GM20000 (cell line): Measurements from ENCODE around the gene TRAPPC3L.

Source experiments
- DNase-seq: peaks from one replicate; pipeline ENCODE4 v3.0.0; 2012; ENCODE audit warnings: low spot score
- TF ChIP-seq, protein P1 (sequence below): IDR thresholded peaks from 2 replicates; pipeline ENCODE4 v1.5.1; 2012; ENCODE audit warnings: mild to moderate bottlenecking, control low read depth; ENCODE audit errors: extremely low read depth, missing control alignments

The TRAPPC3L gene

DNA sequence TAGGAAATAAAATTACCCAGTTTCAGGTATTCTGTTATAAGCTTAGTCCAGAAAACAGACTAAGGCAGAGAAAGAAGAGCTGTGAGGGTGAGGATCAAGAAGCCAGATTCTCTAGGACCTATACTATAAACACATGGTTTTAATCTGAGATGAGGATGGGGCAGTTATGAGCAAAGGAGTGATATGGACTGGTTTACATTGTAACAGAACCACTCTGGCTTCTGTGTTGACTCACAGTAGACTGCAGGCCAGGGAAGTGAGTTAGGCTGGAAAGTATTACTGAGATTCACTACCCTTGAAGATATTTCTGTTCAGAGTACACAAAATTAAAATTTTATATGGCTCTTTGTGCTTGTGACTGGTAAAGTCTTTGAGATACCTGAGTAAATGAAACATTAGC lies 22.6 kb upstream of the TRAPPC3L start:
- TF ChIP-seq, protein P1, sequence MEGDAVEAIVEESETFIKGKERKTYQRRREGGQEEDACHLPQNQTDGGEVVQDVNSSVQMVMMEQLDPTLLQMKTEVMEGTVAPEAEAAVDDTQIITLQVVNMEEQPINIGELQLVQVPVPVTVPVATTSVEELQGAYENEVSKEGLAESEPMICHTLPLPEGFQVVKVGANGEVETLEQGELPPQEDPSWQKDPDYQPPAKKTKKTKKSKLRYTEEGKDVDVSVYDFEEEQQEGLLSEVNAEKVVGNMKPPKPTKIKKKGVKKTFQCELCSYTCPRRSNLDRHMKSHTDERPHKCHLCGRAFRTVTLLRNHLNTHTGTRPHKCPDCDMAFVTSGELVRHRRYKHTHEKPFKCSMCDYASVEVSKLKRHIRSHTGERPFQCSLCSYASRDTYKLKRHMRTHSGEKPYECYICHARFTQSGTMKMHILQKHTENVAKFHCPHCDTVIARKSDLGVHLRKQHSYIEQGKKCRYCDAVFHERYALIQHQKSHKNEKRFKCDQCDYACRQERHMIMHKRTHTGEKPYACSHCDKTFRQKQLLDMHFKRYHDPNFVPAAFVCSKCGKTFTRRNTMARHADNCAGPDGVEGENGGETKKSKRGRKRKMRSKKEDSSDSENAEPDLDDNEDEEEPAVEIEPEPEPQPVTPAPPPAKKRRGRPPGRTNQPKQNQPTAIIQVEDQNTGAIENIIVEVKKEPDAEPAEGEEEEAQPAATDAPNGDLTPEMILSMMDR: no peak
- no peak for DNase-seq

DNA sequence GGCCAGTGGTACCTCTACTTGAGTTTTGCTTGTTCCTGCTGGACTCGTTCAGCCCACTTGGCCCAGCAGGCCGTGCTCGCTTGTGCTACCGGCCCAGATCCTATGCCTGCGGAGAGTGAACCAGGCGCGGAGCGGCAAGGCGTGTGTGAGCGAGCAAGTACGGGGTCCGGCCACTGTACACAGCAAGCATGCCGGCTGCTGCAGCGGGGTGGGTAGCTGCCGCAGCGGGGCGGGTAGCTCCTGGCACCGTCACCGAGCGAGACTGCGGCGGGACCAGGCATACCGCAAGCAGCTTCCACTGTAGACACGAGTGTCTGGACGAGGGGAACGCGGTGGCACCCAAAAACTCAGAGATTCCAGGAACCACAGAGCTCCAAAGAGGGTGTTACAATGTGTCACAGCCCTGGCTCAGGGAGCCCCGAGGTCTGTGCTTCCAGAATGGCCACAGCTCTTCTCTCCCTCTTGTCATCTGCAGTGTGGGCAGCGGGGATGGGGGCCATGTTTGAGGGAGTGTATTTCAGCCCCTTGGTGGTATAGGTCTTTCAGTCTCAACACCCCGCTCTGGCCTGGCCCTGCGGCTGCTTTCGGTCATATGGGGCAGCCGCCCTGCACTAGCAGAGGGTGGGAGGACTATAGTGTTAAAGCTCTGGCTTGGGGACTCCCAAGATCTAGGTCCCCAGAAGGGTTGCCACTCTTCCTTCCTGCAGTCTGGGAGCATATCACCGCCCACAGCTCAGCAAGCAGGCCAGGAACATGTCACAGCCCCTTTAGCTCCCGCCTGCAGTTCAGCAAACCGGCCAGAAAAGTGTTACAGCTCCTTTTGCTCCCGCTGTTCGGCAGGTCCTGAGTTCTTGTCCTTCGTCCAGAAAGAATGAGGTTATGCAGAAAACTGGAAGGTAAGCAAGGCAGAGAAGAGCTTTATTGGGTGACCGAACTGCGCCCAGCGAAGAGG lies 19.7 kb upstream of the TRAPPC3L start:
- TF ChIP-seq, protein P1: no peak
- no peak for DNase-seq

DNA sequence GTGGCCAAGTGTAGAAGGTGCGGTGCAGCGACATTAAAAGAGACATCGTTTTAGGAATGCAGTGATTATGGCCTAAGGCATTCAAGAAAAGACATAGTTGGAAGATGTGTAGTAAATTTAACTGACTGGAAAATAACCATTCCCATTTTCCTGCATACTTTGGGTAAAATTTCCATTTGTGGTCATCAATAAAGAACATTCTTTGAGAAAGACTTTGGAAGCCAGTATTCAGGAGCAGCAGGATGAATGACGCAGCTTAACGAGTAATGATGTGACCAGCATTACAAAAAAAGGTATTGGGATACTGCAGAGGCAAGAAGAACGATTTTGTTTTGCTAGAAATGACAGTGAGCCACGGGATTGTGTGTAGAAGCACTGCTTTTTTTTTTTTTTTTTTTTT lies 18.8 kb upstream of the TRAPPC3L start:
- TF ChIP-seq, protein P1: no peak
- no peak for DNase-seq

DNA sequence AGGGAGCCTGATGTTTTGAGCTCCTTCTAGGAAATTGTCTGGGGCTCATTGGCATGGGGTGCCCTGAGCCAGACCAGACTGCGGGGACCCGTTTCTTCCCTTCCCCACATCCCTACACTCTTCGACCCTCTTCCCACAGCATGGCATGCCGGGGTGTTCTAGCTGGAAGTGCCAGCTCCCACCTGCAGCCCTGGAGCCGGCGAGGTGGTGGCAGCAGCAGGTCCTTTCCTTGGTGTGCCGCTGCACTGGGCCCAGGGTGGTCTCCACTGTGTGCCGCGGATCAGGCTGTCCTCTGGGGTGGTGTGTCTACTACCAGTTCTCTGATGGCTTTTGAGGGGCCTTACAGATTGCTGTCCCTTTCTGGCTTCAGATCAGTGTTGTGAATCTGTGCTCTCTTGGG lies 18.3 kb upstream of the TRAPPC3L start:
- DNase-seq: no peak
- TF ChIP-seq, protein P1: no peak

DNA sequence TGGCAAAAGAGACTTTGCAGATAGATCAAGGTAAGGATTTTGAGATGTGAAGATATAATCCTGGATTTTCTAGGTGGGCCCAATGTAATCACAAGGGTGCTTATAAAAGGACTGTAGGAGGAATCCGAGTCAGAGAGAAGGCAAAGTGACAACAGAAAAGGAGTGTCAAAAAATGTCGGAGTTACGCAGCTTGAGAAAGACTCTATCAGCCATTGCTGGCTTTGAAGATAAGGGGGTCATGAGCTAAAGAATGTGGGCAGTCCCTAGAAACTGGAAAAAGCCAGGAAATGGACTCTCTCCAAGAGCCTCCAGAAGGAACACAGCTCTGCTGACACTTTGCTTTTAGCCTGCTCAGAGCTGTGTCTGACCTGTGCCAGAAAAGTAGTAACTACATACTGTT lies 17.1 kb upstream of the TRAPPC3L start:
- DNase-seq: no peak
- TF ChIP-seq, protein P1: no peak

DNA sequence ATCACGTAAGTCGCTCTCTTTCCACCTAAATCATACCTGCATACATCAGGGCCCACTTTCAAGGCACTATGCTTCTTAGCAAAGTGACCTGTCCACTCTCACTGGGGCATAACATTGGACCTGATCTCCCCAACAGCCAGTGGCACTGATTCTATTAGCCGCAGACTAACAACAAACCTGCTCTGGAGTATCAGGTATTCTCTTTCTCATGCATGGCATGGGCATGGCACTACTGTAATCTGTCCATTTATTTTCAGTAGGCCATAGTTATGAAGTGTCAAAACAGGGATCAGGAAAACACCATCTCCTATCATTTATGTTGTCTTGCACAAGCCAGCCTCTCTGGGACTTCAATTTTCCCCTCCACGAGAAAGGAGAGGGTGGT lies 16.5 kb upstream of the TRAPPC3L start:
- TF ChIP-seq, protein P1: no peak
- no peak for DNase-seq

DNA sequence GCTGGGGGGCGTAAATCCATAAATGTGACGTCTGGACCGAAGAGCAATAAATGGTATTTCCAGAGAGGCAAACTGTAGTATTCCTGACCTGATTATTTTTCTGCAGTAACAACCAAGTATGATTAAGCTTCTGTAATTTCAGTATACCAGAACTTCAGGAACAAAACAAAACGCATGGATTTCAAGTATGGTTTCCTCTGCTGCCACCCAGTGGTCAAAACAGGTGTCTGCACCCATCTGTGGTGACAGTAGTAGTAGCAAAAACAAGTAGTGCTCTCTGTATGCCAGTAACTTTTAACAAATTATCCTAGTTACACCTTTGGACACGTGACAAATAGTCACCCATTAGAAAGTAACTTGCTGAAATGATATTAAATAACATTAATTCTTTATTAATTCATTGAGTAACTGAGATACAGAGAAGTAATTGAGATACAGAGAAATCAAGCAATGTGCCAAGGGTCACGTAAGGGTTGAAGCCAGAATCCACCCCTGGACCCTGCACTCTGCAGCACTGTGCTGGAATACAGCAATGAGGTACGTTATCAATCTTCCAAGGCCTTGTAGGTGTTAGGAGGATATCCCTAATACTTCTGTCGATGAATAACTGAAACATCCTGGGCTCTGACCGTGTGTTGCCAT lies 16.0 kb upstream of the TRAPPC3L start:
- peak; percentile 66 for DNase-seq
- TF ChIP-seq, protein P1: peak; percentile 88
